HG03378 (cell line): Measurements from ENCODE around the gene STRA8.
A peak's percentile ranks its signal among the peaks of the same experiment; 100 is the strongest.

Source experiments
- ATAC-seq: cut with Tn5 transposase; IDR thresholded peaks from one replicate; pipeline ENCODE4 v1.9.1; 2021; ENCODE audit warnings: mild to moderate bottlenecking, moderate library complexity; ENCODE audit not compliant: unreplicated experiment

Gene STRA8

GRCh38 chr7:135233570-135233969 lies at the start of gene STRA8:
Gene STRA8, plus strand, starts transcription at chr7:135233838. Its CDS starts 6,687 bp downstream, at chr7:135240525.
- no peak for ATAC-seq

GRCh38 chr7:135184254-135184841 lies 49.3 kb upstream of the STRA8 start:
- ATAC-seq = no peak

DNA sequence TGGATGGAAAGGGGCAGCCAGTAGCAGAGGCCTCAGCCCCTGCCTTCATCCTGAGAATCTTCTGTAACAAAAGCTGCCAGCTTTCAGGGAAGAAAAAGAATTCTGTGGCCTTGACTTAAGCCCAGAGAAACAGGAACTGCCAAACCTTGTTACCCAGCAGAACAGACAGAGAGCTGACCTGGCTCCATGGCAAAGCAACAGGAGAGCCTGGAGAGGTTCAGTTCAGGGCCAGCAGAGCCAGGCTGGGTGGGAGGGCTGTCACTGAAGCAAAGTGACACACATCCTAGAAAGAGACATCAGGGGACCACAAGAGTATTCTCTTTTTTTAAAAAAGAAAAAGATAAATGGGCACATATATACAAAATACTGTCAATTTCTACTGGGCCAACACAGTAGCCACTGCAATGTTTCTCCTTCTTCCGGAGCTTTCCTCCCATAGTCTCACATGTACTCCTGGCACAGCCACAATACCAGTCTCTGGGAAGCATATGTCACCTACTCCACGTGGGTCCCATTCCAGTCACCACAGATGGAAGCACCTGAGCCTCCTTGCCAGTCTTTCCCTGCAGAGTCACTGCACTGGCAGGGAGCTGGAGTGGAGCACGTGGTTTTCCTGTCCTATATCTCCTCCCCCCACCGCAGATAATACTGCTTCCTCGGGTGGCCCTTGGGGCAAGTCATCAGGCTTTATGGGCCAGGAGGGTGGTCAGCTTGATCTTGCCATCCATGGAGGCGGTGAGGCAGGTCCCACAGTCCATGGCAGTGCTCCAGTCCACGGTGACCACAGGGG lies 48.0 kb upstream of the STRA8 start:
- no peak for ATAC-seq

GRCh38 chr7:135186261-135186540 lies 47.4 kb upstream of the STRA8 start:
- ATAC-seq = no peak

DNA sequence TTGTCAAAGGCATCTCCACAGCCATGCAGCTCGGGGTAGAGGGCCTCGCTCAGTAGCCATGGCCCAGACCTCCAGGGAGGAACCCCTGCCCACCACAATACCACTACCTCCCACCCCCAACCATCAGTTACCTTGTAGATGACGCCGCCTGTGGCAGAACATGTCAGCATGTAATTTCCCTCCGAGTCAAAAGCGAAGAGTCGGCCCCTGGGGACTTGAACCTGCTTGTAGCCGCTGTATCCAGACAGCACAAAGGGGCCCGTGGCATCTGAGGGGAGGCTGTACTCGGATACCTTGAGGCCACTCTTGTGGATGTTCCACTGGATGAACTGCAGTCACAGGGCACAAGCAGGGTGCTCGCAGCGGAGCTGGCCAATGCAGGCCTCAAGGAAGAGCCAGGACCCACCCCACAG lies 46.8 kb upstream of the STRA8 start:
- peak; percentile 65 for ATAC-seq

DNA sequence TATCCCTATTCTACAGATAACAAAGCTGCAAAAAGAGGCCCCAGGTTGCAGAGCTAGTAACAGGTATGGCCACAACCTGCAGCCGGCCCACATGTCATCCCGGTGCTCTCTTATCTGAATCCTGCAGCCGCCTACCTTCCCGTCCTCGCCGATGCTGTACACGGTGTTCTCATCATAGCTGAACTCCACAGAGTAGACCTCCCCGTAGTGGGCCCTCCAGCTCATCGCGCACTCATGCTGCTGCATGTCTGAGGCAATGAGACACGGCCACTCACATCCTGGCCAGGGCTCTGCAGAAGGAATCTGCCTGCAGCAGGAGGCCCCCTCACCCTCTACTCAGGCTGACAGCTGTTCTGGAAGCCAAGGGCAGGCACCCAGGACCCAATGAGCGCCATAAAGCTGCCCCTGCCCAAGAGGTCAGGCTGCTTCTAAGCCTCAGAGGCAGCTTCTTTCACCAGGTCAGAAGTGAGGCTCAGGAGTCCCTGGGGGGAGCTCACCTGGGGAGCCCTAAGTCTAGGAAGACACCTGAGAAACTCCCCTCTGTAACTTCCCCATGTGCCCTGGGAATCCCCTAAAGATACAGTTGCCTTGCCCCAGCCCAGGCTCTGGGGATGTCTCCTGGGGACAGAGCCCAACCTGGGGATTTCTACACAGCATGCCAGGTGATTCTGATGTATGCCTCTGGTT lies 45.2 kb upstream of the STRA8 start:
- peak; percentile 47 for ATAC-seq

DNA sequence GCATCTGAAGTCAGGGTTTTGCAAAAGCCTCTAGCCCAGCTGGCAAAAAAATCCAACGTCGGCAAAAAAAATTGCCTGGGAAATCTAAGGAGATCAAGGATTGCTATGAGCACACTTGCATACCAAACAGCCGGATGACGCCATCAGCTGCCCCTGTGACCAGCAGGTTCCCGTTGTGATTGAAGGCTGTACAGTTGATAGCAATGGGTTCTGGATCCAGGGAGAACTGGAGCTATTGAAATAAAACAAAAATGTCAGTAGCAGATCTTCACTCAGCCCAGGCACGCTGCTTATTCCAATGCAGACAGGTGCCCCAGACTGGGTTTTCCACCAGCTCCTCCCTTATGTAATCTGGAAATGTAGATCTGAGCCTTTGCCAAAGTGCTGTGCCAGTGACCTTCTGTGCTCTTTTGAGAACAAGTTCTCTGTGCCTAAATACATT lies 44.4 kb upstream of the STRA8 start:
- no peak for ATAC-seq

- ATAC-seq = no peak
These were observed 43.7 kb upstream of the STRA8 start for GRCh38 chr7:135189961-135190360.

GRCh38 chr7:135190703-135191102 lies 42.9 kb upstream of the STRA8 start:
- ATAC-seq = no peak

DNA sequence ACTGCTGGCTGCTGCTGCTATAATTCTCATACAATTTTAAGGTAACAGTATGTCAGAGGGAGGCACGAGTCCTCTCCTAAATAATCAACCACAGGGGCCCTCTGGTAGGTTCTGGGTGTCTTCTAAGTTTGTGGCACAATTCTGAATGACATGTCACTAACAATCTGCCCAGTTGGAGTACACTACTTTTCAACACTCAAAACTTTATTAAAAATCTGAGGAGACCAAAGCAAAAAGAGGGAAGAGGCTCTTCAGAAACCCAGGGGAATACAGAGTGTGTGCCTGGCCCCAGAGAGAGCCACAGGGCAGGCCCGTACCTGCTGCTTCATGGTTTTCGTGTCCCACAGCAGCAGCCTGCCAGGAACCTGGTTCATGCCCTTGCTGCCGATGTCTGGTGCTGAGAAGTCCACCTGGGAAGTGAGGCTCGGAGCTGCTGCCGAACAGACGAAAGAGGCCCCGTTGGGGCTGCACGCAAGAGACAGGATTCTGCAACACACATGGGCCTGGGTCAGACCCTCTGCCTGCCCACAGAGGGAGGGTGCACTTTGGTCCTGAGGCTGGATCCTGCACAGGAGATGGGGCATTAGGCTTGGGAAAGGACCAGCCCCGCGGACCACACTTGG lies 40.6 kb upstream of the STRA8 start:
- ATAC-seq = no peak

DNA sequence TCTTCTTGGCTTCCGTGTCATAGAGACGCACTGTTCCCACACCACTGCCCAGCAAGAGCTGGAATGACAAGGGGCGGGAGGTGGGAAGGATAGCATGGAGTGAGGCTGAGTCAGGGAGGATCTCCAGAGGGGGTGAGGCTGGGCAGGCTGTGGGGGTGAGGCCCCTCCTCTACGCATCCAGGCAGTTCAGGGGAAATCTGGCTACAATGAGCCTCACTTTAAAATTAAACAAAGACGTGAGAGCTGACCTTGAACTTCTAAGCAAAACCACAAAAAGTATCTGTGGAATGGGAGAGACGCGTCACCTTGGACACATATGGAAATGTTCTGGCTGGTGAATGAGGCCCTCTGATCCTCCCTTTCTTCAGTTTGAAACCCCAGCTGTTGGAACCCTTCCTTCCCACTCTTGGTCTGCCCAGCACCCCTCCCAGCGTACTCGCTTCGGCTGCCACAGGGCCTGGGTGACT lies 40.0 kb upstream of the STRA8 start:
- ATAC-seq = no peak

GRCh38 chr7:135194494-135195095 lies 39.0 kb upstream of the STRA8 start:
- no peak for ATAC-seq

- ATAC-seq = no peak
These were observed 38.5 kb upstream of the STRA8 start for GRCh38 chr7:135195156-135195555.

DNA sequence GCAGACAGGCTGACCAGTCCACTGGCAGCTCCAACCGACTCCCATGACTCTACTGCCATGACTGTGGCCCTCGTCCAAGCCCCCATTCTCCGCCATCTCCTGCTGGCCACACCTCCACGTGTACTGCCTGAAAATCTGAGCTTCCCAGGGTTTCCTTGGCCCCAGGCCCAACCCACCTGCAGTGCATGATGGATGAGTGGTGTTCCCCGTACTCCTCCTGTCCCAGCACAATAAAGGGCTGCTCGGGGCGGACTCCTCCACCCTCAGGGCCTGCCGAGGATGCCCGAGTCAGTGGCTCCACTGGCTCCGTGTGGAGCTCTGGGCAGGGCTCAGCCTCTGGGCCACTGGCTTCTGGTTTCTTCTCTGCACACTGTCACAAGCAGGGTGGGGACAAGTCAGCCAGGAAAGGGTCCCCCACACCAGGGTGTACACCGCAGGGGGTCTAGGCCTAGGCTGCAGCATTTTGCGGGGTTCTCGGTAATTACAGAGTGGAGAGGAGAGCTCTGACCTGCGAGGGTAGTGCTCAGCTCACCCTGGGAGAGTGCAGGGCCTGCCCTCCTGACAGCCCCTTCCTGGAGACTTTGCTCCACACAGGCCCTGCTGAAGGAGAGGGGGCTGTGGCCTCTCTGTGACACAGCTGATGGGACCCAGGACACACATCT lies 37.5 kb upstream of the STRA8 start:
- no peak for ATAC-seq

DNA sequence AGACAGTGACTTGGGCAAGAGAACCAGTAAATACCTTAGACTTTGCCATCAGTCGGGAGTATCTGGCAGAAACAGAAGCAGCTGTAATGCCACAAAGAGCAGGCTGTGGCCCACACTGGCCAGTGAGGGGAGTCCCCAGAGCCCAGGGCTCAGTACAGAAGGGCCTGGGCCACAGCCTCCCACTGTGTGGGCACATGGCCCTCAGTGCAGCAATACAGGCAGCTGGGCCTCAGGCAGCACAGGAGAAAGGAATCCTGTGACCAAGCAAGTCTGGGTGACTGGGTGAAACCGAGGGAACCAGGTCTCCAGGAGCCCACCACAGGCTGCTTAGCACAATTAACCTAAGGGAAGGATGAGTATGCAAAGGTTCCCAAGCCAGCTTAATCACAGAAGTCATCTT lies 36.3 kb upstream of the STRA8 start:
- ATAC-seq = no peak

- no peak for ATAC-seq
These were observed 35.6 kb upstream of the STRA8 start for GRCh38 chr7:135197906-135198655.

DNA sequence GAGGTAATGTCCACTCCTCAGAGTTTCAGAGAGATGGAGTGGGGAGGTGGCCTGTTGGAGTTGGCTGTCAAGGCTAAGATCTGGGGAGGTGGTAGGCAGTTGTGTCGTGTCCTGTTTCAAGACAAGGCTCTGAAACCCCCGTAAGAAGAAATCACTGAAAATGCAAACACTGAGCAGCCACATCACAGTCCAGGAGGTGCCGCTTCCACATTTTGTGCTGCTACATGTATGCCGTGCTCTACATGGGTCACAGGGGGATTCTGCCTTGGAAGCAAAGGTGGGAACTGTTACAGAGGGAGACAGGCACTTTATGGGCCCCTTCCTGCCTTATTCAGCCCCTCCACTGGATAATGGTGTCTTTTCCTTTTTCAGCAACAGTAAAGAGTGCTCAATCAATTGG lies 34.2 kb upstream of the STRA8 start:
- no peak for ATAC-seq

DNA sequence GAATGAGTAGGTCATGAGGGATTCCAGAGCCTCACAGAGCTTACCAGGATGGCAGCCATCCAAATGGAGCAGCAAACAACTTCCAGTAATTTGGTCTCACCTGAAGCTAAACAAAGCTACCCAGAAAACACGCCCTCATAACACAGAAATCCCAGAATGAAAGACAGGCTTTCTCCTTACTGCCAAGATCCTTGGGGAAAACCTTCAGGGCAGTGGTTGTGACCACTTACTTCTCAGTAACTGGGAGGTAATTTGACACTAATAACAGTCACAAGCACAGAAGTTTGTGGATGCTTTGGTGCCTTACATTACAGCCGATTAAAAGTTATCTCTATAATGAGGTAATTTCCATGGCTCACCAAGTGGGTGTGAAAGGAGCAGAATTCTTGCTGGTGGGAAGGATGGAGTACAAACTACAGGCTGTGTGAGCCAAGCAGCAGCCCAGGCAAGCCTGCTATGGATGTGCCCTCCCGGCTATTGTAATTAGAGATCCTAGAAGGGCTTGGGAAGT lies 32.8 kb upstream of the STRA8 start:
- ATAC-seq = no peak

DNA sequence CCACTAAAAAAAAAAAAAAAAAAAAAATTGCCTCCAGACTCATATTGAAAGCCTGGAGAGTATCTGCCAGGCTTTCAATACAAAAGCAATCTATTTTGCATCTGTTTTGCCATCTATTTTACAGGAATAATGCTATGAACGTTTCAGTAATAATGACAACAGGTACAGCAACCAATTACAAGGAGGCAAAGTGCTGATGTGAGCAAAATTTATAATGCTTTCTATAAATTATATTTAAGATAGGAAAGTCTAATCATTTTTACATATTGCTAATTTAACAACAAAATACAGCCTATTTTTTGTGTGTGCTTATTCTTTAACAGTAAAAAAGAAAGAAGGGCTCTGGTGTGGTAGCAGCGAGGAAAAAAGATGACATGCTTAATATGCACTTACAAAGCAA lies 32.3 kb upstream of the STRA8 start:
- no peak for ATAC-seq

DNA sequence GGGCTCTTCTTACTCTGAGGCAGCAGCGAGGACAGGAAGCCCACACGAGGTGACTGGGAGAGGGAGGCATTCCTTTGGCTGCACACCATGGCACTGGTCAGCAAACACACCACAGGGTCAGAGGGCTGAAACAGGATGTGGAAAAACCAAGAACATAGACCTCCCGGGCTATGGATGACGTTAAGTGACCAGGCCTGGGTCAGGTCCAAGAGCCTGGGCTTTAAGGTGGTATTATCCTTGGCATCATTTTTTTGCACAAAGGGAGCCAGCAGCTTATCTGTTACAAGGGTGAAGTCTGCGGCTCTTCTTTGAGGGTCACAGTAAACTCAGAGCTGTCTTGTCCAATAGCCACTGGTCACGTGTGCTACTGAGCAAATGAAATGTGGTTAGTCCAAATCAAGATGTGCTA lies 29.3 kb upstream of the STRA8 start:
- no peak for ATAC-seq
